AG08395 (cell line): Measurements from ENCODE around the gene PRR35.

ENCODE experiments used
- DNase-seq: peaks from one replicate; pipeline ENCODE4 v3.0.0; 2012; ENCODE audit warnings: mixed read lengths, low spot score

PRR35 gene

DNA sequence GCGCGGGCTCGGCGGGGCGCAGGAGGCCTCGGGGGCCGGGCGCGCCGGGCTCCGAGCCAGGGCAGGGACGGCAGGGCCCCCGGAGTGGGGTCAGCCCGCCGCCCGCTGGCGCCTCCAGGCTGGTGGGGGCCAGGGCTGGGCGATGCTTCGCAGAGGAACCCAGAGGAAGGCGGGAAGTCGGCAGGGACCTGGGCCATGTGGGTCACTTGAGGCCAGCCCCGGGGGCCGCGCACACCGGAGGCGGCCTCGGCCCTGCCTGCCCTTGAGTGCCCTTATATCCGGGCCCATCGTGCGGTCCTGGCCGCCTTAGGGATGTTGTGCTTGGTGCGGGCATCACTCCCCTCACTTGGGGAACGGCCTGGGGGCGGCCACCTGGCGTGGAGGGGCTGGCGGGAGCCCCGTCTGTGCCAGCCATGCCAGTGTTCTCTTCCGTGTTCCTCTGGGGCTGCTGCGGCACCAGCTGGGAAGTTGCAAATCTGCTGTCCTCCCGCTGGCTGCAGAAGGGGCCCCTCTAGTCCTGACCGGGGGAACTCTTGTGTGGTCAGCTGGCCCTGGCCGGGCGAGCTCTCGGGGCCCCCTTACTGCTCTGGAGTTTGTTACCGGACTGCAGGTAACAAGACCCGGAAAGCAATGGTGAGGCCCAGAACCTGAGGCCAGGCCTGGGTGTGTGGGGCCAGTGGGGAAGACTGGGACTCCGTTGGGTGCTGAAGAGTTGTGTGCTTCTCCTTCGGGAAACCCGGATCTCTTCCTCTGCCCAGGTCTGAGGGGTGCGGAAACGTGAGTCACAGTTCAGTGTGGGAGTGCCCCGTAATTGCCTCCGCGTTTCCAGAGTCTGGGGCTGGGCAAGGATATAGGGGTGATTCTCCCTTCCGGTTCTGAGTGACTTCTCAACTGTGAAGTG is 31.8 kb upstream of the PRR35 start:
- DNase-seq: peak; percentile 59

DNA sequence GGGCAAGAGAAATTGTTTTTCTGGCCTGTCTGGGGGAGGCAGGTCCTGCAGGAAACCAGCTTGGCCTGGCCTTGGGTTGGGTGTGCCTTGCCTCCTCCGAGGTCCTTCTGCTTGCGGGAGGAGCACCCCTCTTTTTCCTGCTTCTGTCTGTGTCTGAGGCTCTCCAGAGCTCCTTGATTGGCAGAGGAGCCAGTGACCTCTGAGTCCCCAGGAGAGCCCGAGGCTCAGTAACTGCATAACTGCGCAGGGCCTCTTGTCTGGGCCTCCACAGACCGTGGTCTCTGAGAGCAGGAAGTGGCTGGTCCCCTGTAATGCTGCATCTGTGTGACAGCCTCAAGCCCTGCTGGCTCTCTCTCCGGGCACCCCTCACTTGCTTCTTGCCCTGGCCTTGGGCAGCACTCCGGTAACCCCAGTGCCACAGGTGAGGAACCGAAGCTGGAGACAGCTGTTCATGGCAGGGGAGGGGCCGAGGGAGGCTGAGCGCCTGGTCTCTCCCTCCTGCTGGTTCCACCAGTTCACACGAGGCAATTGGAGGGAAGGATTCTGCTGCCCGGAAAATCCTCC is 31.1 kb upstream of the PRR35 start:
- DNase-seq: no peak

DNA sequence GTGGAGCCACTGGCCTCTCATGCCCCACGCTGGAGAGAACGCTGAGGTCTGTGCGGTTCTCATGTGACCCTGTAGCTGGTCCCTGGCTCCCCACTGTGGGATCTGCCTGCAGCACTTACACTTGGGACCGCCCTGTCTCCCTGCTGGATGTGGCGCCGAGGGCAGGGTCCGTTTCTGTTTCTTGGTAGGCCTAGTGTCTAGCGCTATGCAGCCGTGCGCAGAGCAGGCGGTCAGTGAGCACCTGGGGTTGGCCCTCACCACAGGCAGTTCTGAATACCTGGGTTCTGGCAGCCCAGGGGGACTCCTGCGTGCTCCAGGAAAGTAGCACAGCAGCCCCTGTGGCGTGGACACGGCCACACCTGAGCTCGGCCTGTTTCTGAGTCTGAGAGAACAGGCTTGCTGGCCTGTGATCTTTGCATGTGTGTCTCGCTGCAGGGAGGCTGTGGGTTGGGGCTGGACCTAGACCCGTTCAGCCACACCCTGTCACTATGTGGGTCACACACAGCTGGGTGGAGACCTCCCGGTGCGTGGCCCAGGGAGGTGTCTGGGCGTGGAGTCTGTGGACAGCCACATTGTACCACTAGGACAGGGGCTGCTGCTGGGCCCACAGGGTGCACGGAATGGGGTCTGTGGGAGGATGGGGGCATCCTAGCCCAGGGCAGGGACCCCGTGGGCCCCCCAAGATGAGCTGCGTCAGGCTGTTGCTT is 29.9 kb upstream of the PRR35 start:
- DNase-seq: no peak

DNA sequence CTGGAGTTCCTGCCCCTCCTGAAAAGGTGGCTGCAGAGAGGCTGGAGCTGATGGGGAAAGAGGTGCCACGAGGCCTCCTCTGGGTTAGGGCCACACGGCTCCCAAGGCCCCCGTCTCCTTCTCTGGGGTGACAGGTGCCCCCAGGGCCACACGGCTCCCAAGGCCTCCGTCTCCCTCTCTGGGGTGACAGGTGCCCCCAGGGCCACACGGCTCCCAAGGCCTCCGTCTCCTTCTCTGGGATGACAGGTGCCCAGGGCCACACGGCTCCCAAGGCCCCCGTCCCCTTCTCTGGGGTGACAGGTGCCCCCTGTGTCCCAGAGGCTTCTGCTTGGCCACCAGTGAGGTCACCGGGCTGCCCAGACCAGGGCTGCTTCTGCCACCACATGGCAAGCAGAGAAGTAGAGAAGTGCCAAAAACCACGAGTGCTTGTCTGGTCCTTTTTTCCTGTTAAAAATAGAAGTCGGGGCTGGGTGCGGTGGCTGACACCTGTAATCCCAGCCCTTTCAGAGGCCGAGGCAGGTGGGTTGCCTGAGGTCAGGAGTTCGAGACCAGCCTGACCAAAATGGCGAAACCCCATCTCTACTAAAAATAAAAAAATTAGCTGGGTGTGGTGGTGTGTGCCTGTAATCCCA is 28.6 kb upstream of the PRR35 start:
- DNase-seq: no peak

DNA sequence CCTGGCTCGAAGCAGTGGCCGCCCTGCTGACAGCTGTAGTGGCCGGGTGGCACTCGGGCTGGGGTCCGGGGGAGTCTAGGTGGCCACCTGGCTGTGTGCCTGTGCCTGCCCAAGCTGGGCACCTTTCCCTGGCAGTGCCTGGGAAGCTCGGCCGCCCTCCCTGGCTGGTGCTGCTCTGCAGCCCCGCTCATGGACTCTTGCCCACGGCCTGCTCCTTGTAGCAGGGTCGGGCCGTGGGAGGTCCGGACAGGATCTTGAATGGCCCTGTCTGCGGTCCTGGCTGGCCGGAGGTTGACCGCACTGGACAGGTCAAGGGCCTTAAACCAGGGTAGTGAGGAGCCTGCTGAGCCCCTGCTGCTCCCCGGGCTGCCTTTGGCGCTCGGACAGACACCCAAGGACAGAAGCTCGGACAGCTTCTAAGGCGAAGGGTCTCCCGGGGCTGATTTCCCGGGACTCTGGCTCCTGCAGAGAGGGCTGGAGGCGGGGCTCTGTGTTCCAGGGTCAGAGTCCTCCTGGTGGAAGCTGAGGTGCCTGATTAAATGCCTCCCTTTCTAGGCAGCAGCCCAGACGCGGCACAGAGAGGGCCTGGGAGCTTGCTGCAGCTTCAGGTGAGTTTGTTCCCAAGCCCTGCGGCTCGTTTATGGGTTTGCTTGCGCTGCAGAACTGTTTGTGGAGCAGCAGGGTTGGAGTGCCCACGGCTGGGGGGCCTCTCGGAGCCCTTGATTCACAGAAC is 26.6 kb upstream of the PRR35 start:
- DNase-seq: no peak

DNA sequence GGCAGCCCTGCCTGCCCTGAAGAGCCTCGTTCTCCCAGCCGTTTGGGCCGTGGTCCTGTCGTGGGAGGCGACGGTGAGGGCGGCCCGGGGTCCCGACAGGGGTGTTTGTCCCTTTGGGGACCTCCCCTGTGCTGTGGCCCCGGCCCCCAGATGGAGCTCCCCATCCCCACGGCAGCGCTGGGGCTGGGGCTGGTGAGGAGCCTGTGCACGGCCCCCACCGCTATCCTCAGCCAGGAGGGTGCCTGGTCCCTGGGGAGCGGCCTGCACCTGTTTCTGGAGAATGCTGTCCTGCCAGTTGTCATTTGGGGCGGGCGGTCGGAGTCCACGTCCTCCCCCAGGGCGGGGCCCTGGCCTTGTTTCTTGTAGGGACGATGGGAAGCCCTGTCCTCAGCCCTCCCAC is 26.1 kb upstream of the PRR35 start:
- DNase-seq: no peak

DNA sequence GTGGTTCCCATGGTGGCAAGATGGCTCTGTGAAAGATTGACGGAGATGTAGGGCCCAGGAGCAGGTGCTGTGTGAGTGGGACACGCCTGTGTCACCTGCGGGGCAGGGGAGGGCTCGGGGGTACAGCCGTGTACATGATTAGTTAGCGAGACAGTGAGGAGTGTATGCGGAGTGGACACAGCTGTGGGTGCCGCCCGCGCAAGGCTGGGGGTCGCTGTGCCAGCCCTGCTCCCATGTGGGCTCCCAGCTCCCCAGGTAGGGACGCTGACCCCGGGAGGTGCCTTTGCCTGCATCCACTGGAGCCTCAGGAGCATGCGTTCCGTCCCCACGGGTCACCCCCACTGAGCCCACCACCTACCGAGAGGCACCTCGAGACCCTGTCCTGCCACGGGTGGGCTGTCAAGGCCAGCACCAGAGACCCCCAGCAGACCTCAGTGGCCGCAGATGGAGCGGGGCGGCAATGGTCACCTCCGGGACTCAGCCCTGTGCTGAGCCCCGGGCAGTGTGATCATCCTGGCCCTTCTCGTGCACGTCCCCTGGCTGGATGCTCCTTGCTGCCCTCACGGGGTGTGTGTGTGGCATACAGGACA is 25.2 kb upstream of the PRR35 start:
- DNase-seq: no peak

DNA sequence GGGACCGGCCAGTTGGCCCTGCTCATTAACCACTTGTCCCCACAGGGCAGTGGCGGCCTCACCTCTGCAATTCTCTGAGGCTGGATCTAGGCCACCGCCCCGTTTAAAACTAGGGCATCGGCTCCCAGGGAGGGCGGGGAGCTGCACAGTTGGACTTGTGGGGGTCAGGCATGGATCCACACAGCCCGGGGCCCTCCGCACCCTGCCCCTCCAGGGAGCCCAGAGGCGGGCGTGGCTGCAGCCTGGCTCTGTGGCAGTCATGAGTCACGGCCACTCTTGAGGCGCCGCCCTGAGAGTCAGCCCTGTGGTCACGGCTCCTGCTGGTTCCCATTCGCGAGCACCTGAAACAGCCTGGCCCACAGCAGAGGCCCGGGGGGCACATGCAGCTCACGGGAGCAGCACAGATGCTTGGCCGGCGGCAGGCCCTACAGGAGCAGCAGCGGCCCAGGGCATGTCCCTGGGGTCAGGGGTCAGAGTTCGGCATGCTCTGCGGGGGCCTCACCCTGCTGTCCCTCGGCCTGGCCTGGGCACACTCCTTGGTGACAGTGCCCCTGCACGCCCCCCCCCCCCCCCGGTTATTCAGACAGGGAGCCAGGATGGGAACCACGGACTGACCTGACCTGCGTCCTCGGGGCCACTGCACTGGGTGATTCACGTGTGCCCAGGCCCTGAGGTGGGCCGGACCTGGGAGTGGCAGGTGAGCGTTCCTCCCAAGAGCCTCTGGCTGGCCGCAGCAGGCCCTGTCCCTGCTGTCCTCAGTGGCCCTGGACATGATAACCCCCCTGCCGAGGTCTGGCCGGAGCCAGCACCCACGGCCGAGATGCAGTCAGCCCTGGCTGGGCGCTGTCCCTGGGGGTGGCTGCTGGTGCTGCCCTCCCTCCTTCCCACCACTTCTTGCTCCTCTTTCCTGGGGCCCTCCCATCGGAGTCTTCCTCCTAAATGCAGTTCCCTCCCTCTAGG is 24.5 kb upstream of the PRR35 start:
- DNase-seq: peak; percentile 89

DNA sequence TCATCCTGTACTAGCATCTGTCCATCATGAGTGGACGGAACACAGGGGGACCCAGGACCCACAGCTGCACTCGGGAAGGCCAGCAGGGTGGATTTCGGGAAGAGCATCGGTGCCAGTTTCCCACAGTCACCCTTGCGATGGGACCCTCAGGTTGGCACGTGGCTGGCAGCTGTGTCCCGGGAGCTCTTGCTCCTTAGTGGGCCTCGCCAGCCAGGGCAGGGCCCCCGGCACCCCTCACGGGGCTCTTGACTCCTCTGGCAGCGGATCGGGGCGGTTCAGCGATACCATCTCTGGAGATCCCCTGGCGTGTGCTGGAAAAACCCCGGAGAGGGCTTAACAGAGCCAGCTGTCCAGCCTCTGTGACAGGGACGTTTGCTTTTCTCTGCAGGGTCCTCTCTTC is 23.4 kb upstream of the PRR35 start:
- DNase-seq: no peak

DNA sequence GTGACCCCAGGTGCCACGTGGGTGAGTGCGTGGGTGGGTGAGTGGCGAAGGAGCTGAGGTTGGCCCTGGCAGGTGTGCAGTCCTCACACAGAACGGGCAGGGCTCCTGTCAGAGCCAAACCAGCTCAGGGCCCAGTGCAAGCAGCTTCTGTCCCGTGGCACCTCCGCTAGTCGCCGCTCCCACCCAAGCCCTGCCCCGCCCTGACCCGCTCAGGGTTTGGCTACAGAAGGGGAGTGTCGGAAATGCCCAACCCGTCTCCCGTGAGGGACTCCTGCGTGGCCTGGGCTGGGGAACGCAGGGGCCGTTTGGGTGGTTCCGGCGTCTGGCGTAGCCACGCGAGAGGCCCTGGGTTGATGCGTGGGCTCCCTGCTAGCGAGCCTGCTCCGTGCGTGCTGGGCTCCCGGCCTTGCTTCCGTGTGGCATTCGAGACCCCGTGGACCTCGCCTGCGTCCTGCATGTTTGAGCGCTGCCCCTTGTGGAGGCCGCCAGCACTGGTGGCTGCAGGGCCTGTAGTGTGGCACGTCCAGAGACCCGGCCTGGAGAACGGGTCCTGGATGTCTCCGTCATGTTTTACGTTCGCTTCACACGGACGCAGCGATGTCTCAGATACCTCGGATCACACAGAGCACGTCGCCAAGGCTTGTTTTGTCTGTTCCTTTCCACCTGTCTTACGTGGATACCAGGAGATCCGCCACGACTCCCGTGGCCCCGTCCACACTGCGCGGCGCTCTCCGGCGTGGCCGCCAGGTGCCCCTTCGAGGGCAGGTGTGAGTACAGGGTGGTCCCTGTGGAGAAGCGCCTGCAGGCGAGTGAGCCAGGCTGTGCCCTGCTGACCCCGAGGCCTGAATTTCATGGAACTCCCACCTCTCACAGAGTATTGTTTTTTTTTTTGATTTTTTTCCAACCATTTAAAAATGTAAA is 22.5 kb upstream of the PRR35 start:
- no peak for DNase-seq

DNA sequence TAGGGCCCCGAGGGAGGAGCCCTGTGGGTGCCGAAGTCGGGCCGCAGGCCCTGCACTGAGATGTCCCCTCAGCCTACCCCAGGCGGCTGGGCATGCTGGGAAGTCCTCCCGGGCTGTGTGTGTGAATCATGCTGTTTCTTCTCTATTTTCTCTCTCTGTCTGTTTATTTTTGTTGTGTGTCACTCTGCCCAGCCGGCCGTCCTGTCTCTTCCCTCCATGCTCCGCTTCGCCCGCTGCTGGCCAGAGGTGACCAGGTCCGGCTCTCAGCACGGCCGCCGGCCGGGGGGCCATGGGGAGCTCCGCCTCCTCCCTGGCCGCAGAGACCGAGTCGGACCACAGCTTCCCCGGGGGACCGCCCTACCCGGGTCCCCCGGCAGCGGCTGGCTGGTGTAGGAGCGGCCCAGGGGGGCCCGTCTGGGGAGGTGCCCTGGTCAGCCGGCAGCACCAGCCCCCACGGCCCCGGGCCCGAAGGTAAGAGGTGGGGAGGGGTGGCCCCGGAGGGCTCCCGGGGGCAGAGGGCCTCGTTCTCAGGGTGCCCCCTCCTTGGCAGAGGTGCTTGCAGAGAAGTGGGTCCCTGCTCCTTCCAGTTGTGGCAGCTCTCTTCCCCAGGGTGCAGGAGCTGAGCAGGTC is 20.2 kb upstream of the PRR35 start:
- no peak for DNase-seq

DNA sequence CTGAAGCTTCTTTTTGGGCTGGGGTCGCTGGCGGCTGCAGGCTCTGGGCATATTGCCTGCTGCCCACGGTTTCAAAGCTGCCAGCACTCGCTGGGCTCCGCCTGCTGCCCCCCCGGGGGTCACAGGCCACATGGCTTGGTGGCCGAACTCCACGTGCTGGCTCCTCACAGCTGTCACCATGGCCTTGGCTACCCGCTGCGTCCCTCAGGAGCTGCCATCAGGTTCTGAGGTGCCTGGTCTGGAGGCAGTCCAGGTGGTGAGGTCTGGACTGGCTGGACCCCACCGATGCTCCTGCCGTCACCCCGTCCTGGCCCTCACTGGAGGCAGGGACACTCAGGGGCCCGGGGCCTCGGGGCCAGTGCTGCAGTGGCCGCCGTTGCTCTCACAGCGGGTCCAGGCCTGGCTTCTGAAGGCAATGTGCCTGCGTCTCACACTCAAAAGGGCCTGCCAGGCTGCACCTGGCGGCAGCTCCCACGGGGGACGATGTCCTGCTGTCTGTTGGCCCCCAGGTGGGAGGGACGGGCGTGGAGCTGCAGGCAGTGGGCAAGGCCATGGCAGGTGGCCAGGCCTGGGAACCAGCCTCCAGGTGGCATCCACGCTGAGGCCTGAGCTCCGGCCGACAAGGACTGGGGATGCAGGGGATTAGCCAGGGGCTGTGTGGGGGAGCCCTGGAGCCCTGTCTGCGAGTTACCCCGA is 19.4 kb upstream of the PRR35 start:
- DNase-seq: no peak

DNA sequence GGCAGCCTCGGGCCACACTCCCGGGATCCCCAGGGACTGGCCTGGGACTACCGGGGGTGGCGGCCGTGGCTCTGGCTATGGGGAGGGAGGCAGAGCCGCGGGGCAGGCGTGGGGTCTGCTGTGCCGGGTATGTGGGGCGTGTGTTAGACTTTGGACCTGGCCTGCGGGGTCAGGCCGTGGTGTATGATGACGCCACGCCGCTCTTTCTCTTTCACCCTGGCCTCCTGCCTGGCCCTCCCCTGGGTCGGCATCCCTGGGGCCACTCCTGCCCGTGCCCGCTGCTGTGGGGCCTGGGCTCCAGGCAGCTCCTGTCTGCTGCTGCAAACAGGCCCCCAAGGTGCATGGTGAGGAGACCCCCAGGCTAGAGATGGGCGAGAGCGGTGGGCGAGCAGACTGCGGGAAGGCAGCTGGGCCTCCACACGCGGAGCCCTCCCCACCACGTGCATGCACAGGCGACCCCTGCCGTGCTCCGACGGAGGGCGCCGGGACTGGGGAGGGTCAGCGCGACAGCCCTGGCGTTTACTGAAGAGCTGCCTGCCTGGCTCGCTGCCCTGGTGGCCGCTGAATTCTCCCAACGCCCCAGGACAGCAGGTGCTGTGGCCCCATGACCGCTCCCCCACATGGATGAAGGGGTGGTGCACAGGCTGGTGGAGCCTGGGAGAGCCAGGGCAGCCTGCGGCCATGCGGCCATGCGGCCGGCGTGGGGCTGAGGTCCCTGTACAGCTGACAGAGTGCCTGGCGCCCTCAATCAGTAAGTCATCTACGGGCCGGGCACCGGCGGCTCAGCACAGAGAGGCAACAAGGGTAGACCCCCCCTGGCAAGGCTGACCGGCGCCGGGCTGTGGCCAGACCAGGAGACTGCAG is 16.7 kb upstream of the PRR35 start:
- no peak for DNase-seq

DNA sequence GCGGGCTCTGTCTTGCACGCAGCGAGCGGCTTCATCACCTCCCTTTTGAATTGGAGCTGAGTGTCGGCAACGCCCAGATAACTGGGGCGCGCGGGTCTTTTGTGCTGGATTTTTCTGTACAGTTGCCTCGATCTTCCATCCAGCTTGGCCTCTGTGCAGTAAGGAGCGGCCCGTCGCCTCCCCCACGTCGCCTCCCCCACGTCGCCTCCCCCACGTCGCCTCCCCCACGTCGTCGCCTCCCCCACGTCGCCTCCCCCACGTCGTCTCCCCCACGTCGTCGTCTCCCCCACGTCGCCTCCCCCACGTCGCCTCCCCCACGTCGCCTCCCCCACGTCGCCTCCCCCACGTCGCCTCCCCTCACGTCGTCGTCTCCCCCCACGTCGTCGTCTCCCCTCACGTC is 15.7 kb upstream of the PRR35 start:
- no peak for DNase-seq

DNA sequence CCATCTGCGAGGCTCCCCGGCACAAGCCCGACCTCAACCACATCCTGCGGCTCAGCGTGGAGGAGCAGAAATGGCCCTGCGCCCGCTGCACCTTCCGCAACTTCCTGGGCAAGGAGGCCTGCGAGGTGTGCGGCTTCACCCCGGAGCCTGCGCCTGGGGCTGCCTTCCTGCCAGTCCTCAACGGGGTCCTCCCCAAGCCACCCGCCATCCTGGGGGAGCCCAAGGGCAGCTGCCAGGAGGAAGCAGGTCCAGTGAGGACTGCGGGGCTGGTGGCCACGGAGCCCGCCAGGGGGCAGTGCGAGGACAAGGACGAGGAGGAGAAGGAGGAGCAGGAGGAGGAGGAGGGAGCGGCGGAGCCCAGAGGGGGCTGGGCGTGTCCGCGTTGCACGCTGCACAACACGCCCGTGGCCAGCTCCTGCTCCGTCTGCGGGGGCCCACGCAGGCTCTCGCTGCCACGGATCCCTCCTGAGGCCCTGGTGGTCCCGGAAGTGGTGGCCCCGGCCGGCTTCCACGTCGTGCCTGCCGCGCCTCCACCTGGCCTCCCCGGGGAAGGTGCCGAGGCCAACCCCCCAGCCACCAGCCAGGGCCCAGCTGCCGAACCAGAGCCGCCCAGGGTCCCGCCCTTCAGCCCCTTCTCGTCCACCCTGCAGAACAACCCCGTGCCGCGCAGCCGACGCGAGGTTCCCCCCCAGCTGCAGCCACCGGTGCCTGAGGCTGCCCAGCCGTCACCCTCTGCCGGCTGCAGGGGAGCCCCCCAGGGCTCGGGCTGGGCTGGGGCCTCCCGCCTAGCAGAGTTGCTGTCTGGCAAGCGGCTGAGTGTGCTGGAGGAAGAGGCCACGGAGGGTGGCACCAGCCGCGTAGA is 13.1 kb upstream of the PRR35 start:
- peak; percentile 55 for DNase-seq

DNA sequence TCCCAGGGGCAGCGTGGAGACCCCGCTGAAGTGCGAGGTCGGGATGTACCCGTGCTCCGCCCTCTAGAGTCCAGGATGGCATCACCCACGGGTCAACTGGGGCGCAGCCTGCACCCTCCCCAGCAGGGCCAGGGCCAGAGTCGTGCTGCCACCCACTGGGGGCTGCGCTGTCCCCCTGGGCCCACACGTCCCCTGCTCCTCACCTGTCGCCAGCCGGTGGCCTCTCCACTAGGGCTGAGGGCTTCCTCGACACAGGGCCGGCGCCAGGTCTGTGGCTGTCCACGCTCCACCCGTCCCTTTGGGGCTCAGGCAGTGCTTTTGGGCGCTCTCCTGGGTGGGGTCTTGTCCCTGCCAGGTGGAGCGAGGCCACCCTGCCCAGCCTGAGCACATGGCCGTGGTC is 11.6 kb upstream of the PRR35 start:
- DNase-seq: no peak
